Epithelial cell of umbilical artery (primary cell): ENCODE measurements around the gene LMNA. TPM values are rescaled to one million over a fixed set of nuclear protein-coding genes. Genes with fewer than 3 reads are reported as not detected.

Experiments used
- total RNA-seq: library from RNA; depleted of rRNA; stranded (reverse); fragments of >200 nt; gene quantifications from 2 replicates; pipeline ENCODE4 v1.2.3, GENCODE V29; 2014

The LMNA gene
- total RNA-seq: 758 and 890 TPM in 2 replicates

DNA sequence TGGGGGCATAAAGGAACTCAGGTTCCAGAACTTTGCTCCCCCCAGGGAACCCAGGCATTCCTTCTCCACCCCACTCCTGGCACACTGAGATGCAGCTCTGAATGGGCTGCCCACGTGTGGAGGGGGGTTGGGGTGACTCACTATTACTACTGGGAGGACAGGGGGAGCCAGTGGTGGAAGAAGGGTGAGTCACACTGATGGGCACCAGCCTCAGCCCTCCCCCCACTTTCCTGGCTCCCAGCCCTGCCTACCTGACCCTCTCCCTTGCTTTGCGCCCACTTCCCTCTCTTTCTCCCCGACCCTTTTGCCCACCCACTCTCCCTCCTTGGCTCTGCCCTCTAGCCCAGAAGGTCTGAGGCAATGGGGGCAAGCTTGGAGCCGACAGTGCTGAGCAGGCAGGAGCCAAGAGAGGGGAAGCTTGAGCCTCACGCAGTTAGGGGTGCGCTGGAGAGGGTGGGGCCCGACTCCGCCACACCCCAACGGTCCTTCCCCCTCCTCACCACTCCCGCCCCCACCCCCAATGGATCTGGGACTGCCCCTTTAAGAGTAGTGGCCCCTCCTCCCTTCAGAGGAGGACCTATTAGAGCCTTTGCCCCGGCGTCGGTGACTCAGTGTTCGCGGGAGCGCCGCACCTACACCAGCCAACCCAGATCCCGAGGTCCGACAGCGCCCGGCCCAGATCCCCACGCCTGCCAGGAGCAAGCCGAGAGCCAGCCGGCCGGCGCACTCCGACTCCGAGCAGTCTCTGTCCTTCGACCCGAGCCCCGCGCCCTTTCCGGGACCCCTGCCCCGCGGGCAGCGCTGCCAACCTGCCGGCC, at the start of gene LMNA:
LMNA (plus strand) TSS at position 611 of the 818 bp plus-strand sequence. CDS start 208 bp downstream, outside the sequence.

DNA sequence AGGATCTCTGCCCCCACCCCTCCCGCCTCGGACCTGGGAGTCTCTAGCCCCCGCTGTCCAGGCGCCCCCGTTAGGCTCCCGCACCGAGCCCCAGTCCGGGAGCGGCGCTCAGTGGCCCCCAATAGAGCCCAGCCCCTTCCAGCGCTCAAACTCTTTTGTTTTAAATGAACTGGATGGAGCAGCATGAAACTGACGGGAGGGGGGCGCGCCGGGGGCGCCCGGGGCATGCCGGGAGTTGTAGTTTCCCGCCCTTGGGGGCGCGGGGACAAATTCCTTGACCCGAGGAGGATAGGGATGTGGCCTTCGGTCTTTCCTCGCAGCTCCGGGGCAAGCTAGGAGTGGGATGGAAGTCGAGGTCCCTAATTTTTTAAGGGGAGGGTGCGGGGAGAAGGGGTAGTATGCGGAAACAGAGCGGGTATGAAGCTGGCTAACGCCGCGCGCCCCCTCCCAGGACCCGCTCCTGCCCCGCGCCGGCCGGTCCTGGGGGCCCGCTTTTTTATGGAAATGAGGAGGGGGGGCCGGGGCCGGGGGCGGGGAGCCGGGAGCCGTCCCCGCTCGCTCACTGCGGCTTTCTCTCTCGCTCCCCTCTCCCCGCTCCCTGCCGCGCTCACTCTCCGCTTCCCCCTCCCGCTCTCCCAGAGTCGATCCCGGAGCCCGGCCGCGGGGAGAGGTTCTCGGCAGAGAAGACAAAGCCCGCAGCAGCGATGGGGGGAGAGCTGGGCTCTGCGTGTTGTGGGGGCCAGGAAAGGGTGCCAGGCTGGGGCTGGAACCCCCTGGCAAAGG, 32.0 kb upstream of the LMNA start, which contains the start of gene MEX3A:
MEX3A (minus strand) TSS at position 157 of the 783 bp plus-strand sequence. CDS start 467 bp downstream, outside the sequence.

DNA sequence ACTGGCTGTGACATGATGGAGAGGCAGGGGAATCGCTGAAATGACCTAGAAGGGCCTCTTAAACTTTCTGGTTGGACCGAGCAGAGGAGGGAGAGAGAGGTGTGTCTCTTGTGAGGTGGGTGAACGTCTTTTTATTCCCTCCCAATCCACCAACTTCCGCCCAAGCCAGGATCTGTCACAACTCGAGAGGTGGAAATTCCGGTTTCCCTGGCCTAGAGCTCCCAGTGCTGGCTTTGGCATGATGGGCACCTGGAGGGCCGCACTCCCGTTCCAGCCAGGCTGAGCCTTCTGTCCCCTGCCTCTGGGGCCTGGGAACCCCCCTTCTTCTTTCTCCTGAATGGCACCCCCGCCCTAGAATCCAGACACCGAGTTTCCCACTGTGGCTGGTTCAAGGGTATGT, 38.9 kb downstream of the LMNA start, which contains the start of gene SEMA4A:
SEMA4A (plus strand) TSS at position 224 of the 400 bp plus-strand sequence. CDS start 994 bp downstream, outside the sequence.

Other genes with a start within 250 kb of the LMNA start
- gene RIT1, start 203.4 kb upstream of the LMNA start, total RNA-seq: 47.4 and 50.6 TPM in 2 replicates
- gene KHDC4, start 180.3 kb upstream of the LMNA start, total RNA-seq: 25.3 and 33.0 TPM in 2 replicates
- not detected in 2 replicates for gene RXFP4, start 173.1 kb upstream of the LMNA start, total RNA-seq
- 46.4 and 86.9 TPM in 2 replicates for gene ARHGEF2, start 136.2 kb upstream of the LMNA start, total RNA-seq
- 414 and 943 TPM in 2 replicates for gene SSR2, start 93.8 kb upstream of the LMNA start, total RNA-seq
- 13.0 and 15.3 TPM in 2 replicates for gene UBQLN4, start 60.9 kb upstream of the LMNA start, total RNA-seq
- 60.0 and 82.2 TPM in 2 replicates for gene LAMTOR2, start 59.9 kb upstream of the LMNA start, total RNA-seq
- not detected in 2 replicates for gene RAB25, start 53.6 kb upstream of the LMNA start, total RNA-seq
- 4.7 and 5.8 TPM in 2 replicates for gene MEX3A, start 32.2 kb upstream of the LMNA start, total RNA-seq
- gene SEMA4A, start 38.9 kb downstream of the LMNA start, total RNA-seq: 0.65 and 1.8 TPM in 2 replicates
- 9.9 and 12.3 TPM in 2 replicates for gene SLC25A44, start 79.4 kb downstream of the LMNA start, total RNA-seq
- 61.1 and 68.4 TPM in 2 replicates for gene PMF1, start 98.3 kb downstream of the LMNA start, total RNA-seq
- gene BGLAP, start 127.5 kb downstream of the LMNA start, total RNA-seq: 0.61 and 0.65 TPM in 2 replicates
- under 0.01 and 0.15 TPM in 2 replicates for gene PAQR6, start 133.3 kb downstream of the LMNA start, total RNA-seq
- 38.0 and 73.6 TPM in 2 replicates for gene SMG5, start 168.1 kb downstream of the LMNA start, total RNA-seq
- under 0.01 and 0.91 TPM in 2 replicates for gene TMEM79, start 169.6 kb downstream of the LMNA start, total RNA-seq
- gene GLMP, start 181.0 kb downstream of the LMNA start, total RNA-seq: 35.1 and 35.7 TPM in 2 replicates
- not detected in 2 replicates for gene VHLL, start 184.6 kb downstream of the LMNA start, total RNA-seq
- gene CCT3, start 223.6 kb downstream of the LMNA start, total RNA-seq: 818 and 828 TPM in 2 replicates
- gene TSACC, start 223.8 kb downstream of the LMNA start, total RNA-seq: not detected in 2 replicates